Activated CD4-positive, alpha-beta T cell treated with anti-CD3 and anti-CD28 coated beads, Interleukin-10, Interleukin-2, amounts not matched to agents 100 ng/mL and 50 ng/mL, durations not matched to agents 16 hours and 8 hours (primary cell): ENCODE measurements around the gene AUP1.
A peak's percentile ranks its signal among the peaks of the same experiment; 100 is the strongest.
"Not testable (repeated sequence)": the region's sequence is repeated elsewhere in the genome, so short reads cannot be mapped to it uniquely, and the experiment has no call there.

ENCODE experiments used
- DNase-seq: peaks from one replicate; pipeline ENCODE4 v3.0.0-alpha.2; 2020

AUP1 gene, protein sequence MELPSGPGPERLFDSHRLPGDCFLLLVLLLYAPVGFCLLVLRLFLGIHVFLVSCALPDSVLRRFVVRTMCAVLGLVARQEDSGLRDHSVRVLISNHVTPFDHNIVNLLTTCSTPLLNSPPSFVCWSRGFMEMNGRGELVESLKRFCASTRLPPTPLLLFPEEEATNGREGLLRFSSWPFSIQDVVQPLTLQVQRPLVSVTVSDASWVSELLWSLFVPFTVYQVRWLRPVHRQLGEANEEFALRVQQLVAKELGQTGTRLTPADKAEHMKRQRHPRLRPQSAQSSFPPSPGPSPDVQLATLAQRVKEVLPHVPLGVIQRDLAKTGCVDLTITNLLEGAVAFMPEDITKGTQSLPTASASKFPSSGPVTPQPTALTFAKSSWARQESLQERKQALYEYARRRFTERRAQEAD

GRCh38 chr2:74529357-74530238 lies at the start of gene AUP1, which contains the start of gene HTRA2:
Gene AUP1, minus strand, starts transcription at chr2:74529706. Its CDS starts 77 bp downstream, at chr2:74529629.
Gene HTRA2, plus strand, starts transcription at chr2:74529933. Its CDS starts 74 bp downstream, at chr2:74530007.
- peak; percentile 99 for DNase-seq

- DNase-seq: peak; percentile 42
These were observed 48.9 kb upstream of the AUP1 start for GRCh38 chr2:74578408-74578807.

- peak; percentile 75 for DNase-seq
These were observed 47.9 kb upstream of the AUP1 start for GRCh38 chr2:74577448-74577847.

DNA sequence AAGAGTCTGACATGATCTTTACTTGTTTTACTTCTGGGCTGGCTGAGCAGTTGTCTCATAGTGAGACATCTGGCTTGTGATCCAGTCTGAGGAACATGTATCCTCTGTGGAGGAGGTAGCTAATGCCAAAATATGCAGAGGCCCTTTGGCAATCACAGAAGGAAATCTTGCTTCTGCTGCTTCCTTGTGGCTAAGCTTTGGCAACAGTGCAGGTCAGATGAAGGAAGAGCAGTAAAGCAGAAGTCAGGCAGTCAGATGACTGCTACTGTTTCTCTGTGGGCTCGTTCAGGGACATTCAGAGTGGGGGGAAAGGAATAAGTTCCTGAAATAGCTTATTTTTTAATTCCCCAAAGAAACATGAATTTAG lies 47.3 kb upstream of the AUP1 start:
- no peak for DNase-seq

- no peak for DNase-seq
These were observed 46.8 kb upstream of the AUP1 start for GRCh38 chr2:74576211-74576862.

GRCh38 chr2:74575320-74575719 lies 45.8 kb upstream of the AUP1 start:
- DNase-seq: no peak

- peak; percentile 79 for DNase-seq
These were observed 44.4 kb upstream of the AUP1 start for GRCh38 chr2:74573747-74574562.

GRCh38 chr2:74572178-74572925 lies 42.8 kb upstream of the AUP1 start:
- DNase-seq: no peak

DNA sequence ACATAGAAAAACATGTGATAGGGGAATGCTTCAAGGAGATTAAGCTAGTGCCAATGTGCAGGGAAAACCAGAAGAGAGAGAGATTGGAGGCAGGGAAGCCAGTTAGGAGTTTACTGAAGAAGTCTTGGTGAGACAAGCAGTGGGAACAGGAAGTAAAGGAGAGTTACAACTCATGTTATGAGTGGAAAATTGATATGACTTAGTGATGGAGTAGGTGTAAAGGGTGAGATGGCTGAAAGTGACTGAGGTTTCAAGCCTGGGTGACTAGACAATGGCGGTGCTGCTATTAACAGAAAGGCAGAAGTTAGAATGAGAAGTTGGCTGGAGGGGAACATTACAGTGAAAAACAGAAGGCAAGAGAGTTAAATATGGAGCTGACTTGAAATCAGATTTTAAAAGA lies 41.6 kb upstream of the AUP1 start:
- DNase-seq: peak; percentile 65

GRCh38 chr2:74569686-74570085 lies 40.2 kb upstream of the AUP1 start:
- DNase-seq: no peak

- DNase-seq: no peak
These were observed 38.4 kb upstream of the AUP1 start for GRCh38 chr2:74567881-74568280.

DNA sequence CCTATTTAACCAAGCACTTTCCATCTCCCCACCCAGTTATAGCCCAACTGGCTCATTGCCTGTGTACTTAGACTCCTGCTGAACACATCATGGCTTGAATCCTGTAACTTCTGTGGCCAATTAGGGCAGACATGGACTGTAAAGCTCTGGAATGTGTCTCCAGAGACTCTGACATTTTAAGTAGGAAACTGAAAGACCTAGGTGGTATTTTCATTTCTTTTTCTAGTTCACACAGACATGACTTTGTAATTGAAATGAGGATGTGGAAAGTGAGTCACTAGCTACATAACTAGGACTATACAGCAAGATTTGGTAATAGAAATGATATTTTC lies 37.2 kb upstream of the AUP1 start:
- DNase-seq: peak; percentile 50

DNA sequence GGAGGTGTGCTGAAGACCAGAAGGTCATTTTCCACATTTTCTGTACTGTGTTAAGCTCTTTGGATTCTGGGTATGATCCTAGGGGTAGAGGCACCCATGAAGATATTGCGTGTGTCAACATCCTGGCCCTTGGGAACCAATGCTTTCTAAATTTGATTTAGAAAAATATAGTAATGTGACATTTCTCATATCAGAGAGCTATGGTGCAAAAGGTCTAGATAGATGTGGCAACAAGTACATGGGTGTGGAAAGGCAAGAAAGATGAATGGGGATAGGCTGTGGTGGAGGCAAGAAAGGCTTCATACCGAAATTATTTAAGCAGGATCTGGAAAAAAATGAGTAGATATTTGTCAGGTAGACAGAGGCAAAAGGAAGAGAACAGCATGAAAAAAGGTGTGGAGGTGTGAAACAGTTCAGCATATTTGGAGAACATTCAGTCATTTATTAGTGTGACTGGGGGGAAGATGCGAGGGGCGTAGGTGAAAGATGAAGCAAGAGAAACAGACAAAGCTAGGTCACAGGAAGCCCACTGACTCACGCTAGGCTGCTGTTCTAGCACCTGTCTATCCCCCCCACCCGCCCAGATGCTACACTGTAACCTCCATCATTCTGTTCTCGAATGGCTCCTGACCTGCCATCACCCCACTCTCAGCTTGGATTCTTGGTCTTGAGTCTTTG lies 36.7 kb upstream of the AUP1 start:
- DNase-seq: no peak

GRCh38 chr2:74564222-74564621 lies 34.7 kb upstream of the AUP1 start:
- no peak for DNase-seq

GRCh38 chr2:74562126-74562775 lies 32.7 kb upstream of the AUP1 start:
- no peak for DNase-seq

DNA sequence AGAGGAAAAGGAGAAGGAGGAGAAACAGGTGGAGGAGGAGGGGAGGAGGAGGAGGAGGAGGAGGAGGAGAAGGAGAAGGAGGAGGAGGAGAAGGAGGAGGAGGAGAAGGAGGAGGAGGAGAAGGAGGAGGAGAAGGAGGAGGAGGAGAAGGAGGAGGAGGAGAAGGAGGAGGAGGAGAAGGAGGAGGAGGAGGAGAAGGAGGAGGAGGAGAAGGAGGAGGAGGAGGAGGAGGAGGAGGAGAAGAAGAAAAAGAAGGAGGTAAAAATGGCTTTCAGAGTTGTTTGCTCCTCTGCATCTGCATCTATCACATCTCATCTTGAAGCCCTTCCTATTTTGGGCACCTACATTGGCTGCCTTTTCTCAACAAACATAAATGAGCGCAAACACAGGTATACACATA lies 31.5 kb upstream of the AUP1 start:
- not testable (repeated sequence) for DNase-seq

DNA sequence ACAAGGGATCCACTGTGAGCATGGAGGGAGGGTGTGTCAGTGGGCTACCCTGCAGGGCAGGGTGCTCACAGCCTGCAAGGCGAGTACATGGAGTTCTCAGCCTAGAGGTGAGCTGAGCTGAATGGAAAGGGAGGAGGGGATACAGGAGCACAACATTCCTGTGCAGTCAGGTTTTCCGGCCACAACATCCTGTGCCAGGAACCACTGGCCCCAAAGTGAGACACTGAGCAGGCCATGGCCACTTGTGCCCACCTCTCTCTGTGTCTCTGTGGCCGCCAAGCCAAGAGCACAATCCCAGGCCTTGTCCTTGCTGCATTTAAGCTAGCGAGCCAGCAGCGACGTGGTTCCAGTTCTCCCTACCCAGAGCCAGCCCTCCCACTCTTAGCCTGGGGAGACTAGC lies 31.1 kb upstream of the AUP1 start:
- no peak for DNase-seq

DNA sequence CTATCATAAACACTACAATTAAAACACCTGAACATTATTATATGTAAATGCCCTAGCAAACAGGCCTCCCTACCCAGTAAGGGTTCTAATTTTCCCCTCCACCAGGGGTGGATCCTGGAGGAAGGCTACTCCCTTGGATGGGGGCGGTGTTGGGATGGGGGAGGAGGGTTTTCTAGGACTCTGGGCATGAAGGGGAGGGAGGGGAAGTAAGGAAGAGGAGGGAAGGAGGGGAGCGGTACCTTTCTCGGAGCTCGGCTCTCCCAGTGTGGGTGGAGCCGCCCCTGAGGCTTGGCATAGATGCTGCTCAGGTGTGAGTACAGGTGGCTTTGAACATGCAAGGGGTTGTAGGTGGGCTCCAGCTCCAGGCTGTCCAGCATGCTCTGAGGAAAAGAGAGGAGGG lies 30.4 kb upstream of the AUP1 start:
- no peak for DNase-seq

DNA sequence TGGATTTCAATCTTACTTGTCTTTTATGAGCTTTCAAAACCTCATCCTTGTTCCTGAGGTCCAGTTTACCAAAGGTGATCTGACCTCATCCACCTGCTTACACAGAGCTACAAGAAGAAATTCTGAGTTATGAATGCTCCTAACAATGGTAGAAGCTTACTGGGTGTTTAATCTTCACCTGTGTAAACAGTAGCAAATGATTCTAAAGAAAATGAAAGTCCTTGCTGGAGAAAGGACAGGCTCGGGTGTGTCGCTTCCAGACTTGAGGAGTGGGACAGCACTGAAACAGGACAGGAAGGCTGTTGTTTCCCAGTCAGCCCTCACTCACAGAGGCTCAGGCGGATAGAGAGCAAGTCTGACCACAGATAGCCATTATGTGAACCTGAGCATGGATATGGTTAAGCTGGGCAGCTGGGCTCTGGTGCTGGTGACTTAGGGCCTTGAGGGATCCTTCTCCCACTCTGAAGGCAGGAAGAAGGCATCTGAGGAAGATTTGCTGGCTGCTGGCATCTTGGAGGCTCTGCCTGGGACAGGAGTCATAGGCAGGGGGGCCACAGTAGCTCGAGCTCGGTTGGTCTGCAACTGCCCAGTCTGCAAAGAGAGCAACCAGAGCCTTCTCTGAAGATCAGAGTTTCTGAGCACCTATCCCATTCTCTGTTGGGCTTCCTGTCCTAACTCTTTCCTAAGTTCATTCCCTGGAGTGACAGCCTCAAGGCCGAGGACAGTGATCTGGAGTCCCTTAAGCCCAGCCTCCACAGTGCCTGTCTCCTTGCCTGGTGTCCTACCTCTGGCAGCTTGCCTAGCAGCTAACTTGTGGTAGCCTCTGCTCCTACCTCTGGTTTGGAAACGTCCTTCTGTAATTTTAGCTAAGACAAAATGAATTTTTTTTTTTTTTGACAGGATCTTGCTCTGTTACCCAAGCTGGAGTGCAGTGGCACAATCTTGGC lies 29.1 kb upstream of the AUP1 start:
- DNase-seq: no peak
